ENCODE measurements around the gene CCDC28B.

CCDC28B gene

DNA sequence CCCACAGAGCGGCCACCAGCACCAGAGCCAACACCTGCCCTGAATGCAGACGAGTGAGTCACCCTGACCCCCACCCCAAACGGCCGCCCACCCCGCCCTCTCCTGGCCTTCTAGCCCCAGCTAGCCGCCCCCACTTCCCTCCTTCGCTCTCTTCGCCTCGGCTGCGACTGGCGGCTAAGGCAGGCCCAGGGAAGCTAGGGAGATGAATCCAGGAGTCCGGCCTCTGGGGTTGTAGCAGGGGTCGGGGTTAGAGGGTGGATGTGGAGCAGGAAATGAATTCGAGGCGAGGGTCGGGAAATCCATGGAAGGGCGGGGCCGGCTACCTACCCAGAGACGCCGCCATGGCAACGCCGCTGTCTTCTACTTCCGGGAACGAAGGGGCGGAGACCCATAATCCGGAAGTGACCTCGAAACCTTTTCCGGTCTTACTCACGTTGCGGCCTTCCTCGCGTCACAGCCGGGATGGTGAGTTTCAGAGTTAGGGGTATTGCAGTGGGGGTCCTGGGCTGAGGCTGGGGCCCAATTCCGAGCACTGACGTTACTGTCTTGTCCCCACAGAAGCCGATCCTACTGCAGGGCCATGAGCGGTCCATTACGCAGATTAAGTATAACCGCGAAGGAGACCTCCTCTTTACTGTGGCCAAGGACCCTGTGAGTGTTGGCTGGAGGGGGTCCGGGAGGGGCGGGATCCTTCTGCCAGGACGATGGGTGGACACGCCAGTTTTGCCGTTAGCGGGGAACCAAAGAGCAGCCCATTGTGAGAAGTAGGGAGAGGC is 21.8 kb downstream of the CCDC28B start, which contains the start of the genes EIF3I and TMEM234:
TSS of gene EIF3I (plus strand) at position 428 of the 776 bp plus-strand sequence. CDS start at position 463, 35 bp downstream.
TSS of gene TMEM234 (minus strand) at position 374 of the 776 bp plus-strand sequence. CDS start at position 343, 31 bp downstream.
- DNase-seq (ENCODE audit: low read depth, low spot score), result peak; percentile 71

DNA sequence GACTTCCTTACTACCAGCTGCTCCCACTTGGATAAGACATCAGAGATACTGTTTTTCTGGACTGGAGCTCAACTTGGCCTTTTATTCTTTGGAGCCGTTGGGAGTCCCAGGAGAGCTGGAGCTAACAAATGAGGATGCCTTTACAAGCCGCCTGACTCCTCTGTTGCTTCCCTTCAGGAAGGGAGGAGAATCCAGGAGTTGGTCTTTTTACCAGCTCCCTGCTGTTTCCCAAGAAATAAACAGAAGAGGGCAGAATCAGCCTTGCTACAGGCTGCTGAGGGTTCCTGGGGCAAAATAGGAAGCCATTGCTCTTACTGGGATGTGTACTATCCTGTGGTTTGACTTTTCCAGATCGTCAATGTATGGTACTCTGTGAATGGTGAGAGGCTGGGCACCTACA is 23.3 kb downstream of the CCDC28B start:
- no peak for DNase-seq (ENCODE audit: low read depth, low spot score)

- DNase-seq (ENCODE audit: low read depth, low spot score), result no peak
Observed at GRCh38 chr1:32224285-32224684, 23.9 kb downstream of the CCDC28B start.

GRCh38 chr1:32228771-32229170 is 28.4 kb downstream of the CCDC28B start:
- DNase-seq (ENCODE audit: low read depth, low spot score), result no peak

GRCh38 chr1:32231843-32232432 is 31.5 kb downstream of the CCDC28B start:
- no peak for DNase-seq (ENCODE audit: low read depth, low spot score)

DNA sequence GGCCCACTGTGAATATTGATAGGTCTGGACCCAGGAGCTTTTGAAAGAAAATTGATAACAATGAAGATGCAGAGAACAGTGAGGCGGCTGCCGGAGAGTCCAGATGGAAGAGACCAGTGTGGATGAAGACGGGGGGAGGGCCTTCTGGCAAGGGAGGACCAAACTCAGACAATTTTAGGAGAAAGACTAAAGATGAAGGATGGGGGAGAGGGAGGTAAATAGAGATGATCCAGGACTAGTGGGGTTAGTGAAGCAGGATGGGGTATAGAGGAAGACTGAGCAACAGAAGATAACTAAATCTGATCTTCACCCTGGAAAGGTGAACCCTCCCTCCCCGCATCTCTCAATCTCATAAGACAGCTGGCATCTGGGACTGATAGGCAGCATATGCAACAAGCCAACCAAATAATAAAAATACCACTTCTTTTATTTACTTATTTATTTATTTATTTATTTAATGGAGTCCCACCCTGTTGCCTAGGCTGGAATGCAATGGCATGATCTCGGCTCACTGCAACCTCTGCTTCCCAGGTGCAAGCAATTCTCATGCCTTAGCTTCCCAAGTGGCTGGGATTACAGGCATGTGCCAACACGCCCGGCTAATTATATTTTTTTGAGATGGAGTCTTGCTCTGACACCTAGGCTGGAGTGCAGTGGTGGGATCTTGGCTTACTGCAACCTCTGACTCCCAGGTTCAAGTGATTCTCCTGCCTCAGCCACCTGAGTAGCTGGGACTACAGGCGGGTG is 32.3 kb downstream of the CCDC28B start:
- DNase-seq (ENCODE audit: low read depth, low spot score), result no peak

- no peak for DNase-seq (ENCODE audit: low read depth, low spot score)
Observed at GRCh38 chr1:32234792-32235191, 34.4 kb downstream of the CCDC28B start.

DNA sequence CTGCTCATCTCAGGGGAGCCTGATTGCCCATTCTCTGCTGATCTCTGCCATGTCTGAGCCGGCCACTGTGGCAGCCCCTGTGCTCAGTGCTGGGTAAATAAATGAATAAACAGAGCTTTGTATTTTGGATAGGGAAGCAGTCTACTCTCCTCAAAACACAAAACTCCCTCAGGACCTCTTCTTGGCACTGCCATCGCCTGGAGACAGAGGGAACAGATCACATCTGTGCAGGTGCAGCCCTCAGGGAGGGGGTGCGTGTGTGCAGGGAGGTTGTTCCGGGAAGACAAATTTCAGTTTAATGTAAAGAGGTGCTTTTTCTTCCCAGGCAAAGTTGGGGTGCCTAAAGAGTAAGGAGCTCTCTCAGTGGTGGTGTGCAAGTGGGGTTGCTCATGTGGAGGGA is 38.9 kb downstream of the CCDC28B start:
- no peak for DNase-seq (ENCODE audit: low read depth, low spot score)

GRCh38 chr1:32239790-32240139 is 39.4 kb downstream of the CCDC28B start:
- DNase-seq (ENCODE audit: low read depth, low spot score), result no peak

- DNase-seq (ENCODE audit: low read depth, low spot score), result no peak
Observed at GRCh38 chr1:32240140-32240951, 40.0 kb downstream of the CCDC28B start.

DNA sequence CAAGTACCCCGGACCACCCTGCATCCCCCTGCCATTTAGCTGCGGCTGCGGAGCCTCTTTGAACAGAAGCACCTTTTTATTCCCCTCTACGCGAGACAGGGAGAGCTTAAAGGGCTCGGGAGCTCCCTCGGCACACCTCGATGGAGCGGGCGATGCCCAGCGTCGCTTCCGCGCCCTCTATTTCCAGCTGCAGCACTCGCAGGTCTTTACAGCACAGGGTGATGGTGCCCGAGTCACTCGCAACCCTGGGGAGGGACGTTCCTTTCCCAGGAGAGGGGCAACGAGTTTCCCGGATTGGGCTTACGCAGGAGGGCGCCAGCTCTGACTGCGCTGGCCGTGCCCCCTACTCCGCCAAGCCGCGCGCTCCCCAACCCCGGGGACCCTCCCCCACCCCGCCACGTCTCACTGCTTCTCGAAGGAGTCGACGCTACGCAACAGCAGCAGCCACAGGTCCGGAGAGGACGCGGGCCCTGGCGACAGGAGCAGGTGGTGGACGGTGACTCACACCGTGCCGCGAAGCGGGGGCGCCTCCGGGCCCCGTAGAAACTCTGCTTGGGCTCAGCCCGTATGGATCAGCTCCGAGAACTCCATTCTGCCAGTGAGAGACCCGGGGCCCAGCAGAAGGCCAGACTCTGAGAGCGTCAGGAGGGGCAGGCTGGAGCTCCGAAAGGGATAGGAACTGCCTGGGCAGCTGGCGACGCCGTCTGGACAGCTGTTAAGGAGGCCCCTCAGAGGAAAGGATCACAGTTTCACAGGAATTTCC is 40.8 kb downstream of the CCDC28B start:
- DNase-seq (ENCODE audit: low read depth, low spot score), result no peak

DNA sequence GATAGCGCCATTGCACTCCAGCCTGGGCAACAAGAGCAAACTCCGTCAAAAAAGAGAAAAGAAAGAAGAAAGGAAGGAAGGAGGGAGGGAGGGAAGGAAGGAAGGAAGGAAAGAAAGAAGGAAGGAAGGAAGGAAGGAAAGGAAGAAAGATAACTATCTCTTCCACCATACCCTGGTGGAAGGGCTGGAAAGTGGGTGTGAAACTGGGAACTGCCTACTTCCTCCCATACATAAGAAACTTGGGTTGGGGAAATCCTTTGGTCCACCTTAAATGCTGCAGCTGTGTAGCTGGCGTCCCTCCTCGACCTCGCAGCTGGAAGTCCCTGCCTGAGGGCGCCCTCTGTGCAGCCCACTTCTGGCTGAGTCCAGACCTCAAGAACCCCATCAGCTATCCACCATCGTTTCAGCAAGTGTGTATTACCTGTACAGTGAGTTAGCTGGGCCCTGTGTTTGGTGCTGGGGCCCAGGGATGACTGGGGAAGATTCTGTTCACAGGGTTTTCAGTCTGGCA is 42.0 kb downstream of the CCDC28B start:
- DNase-seq (ENCODE audit: low read depth, low spot score), result no peak

DNA sequence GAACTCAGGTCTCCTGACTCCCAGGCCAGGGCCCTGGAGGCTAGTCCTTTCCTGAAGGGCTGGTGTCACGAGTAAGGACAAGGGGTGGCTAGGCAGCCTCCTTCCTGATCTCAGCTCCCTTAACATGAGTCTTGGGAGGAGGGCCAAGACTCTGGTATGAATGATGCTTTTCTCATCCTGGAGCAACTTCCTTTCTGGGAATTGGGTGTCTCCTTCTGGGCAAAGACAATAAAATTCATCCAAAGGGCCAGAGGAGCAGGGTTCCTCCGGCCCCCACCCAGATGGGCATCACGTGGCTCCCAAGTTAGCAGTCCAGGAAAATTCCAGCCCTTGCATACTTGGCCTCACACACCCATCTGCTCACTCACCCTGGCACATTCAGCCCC is 46.5 kb downstream of the CCDC28B start, which contains the start of gene FAM167B:
TSS of gene FAM167B (plus strand) at position 335 of the 386 bp plus-strand sequence. CDS start 200 bp downstream, outside the sequence.
- no peak for DNase-seq (ENCODE audit: low read depth, low spot score)

- no peak for DNase-seq (ENCODE audit: low read depth, low spot score)
Observed at GRCh38 chr1:32247452-32247851, 47.1 kb downstream of the CCDC28B start.

DNA sequence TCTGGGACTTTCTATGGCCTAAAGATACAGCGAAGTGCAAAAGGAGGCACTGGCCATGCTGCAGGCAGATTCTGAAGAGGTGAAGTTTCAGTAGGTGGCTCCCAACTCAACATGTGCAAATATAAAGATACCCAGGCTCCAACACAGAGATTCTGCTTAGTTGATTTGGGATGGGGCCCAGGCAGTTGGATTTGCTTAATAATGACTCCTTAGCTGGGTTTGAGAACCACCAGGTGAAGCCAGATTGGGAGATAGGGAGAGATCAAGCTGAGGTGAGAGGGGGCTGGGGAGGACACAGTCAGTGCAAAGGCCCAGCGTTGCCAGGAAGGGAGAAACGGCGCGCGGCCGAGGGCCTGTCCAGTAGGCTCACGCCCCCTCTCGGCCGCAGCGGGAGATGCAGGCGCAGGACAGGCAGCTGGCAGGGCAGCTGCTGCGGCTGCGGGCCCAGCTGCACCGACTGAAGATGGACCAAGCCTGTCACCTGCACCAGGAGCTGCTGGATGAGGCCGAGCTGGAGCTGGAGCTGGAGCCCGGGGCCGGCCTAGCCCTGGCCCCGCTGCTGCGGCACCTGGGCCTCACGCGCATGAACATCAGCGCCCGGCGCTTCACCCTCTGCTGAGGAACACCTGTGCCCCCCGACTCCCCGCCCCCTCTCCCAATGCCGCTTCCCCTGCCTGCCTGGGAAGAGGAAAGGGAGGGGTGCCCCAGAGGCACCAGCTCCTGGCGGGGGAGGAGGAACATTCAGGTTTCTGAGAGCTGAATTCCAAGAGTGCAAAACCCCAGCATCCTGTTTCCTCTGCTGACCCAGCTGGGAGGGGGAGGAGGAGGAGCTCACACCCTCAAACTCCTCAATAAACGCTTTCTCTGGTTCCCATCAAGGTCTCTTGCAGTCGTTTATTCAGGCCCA is 47.8 kb downstream of the CCDC28B start:
- DNase-seq (ENCODE audit: low read depth, low spot score), result no peak

GRCh38 chr1:32249831-32250525 is 49.6 kb downstream of the CCDC28B start:
- DNase-seq (ENCODE audit: low read depth, low spot score), result no peak

- no peak for DNase-seq (ENCODE audit: low read depth, low spot score)
Observed at GRCh38 chr1:32250893-32251716, 50.7 kb downstream of the CCDC28B start, which contains the start of gene LCK. Gene LCK, plus strand, starts transcription at chr1:32251265. Its CDS starts 23,065 bp downstream, at chr1:32274330.
